Keratinocyte (primary cell): ENCODE data around the gene TNFRSF25.

Source experiments
- CTCF ChIP-seq, 3 experiments: IDR thresholded peaks in 1 of 3; conservative IDR thresholded peaks in 1 of 3; optimal IDR thresholded peaks in 1 of 3; 2 replicates in 2 of 3; 3 replicates in 1 of 3; pipeline versions ENCODE3 to v1.5.1; 2011; ENCODE audit warnings: low read length in 3 of 3, mild to moderate bottlenecking in 3 of 3, moderate library complexity in 2 of 3, control low read depth in 1 of 3, inconsistent platforms in 1 of 3; ENCODE audit not compliant: insufficient read depth in 2 of 3; ENCODE audit errors: extremely low read depth in 1 of 3
- EZH2 ChIP-seq: IDR thresholded peaks from one replicate; pipeline ENCODE4 v1.6.1; 2012; ENCODE audit warnings: inconsistent platforms, mild to moderate bottlenecking, low read length, moderate library complexity

GRCh38 chr1:6465461-6466005 lies 440 bp downstream of the TNFRSF25 start:
- TF ChIP-seq CTCF (optimal IDR thresholded peaks at IDR 0.05 in 1 of 3, IDR thresholded peaks at IDR 0.05 in 1 of 3, conservative IDR thresholded peaks at IDR 0.05 in 1 of 3; ENCODE audit: extremely low read depth in 1 of 3, insufficient read depth in 2 of 3, low read length in 3 of 3) (no peak), EZH2 (no peak)
